HepG2 (cell line): Measurements from ENCODE around the gene CEP104. TPM values are rescaled to one million over a fixed set of nuclear protein-coding genes. Genes with fewer than 3 reads are reported as not detected.

Experiments
- ARNT ChIP-seq: fragments of 450-650 bp; IDR thresholded peaks from 2 replicates; pipeline ENCODE4 v1.6.1; 2017
- CHD4 ChIP-seq: fragments of 200-600 bp; sonication (generic); IDR thresholded peaks from 2 replicates; pipeline ENCODE4 v1.7.0; 2017; ENCODE audit warnings: mild to moderate bottlenecking, low read length, borderline replicate concordance
- CREB1 ChIP-seq, 2 experiments: fragments of 450-650 bp in 1 of 2; IDR thresholded peaks; 2 replicates each; pipeline ENCODE4 v1.6.1; 2016 to 2017; ENCODE audit warnings: control low read depth in 1 of 2, mild to moderate bottlenecking in 1 of 2, missing compliant biosample characterization in 1 of 2, missing genetic modification characterization in 1 of 2
- HMG20B ChIP-seq: conservative IDR thresholded peaks from 2 replicates; pipeline ENCODE4 v1.6.1; 2016; ENCODE audit warnings: missing genetic modification reagents, missing compliant biosample characterization
- HOXA5 ChIP-seq: sonication (generic); formaldehyde crosslinking; IDR thresholded peaks from 2 replicates; pipeline ENCODE4 v1.4.0; 2020; ENCODE audit warnings: missing genetic modification reagents
- MEF2D ChIP-seq: sonication (generic); formaldehyde crosslinking; IDR thresholded peaks from 2 replicates; pipeline ENCODE4 v1.5.1; 2020; ENCODE audit warnings: mild to moderate bottlenecking, missing genetic modification reagents
- NFIC ChIP-seq: IDR thresholded peaks from 2 replicates; pipeline ENCODE4 v1.6.1; 2012; ENCODE audit warnings: mild to moderate bottlenecking, low read length, inconsistent platforms
- PBX3 ChIP-seq: sonication (generic); formaldehyde crosslinking; IDR thresholded peaks from 2 replicates; pipeline ENCODE4 v1.8.1; 2023; ENCODE audit warnings: missing genetic modification reagents, inconsistent platforms, borderline replicate concordance
- SRSF9 ChIP-seq: fragments of 200-400 bp; formaldehyde crosslinking; IDR thresholded peaks from 2 replicates; pipeline ENCODE4 v1.6.1; 2018; ENCODE audit warnings: borderline replicate concordance, mild to moderate bottlenecking, low read depth, low read length; ENCODE audit not compliant: insufficient read depth, poor library complexity, severe bottlenecking
- TBX3 ChIP-seq: fragments of 450-650 bp; IDR thresholded peaks from 2 replicates; pipeline ENCODE4 v1.6.1; 2017; ENCODE audit warnings: antibody characterized with exemption, mild to moderate bottlenecking, inconsistent platforms, borderline replicate concordance
- TGIF2 ChIP-seq: IDR thresholded peaks from 2 replicates; pipeline ENCODE4 v1.6.1; 2016; ENCODE audit warnings: control low read depth, missing compliant biosample characterization
- ZNF138 ChIP-seq: sonication (generic); formaldehyde crosslinking; IDR thresholded peaks from 2 replicates; pipeline ENCODE4 v1.5.0; 2020; ENCODE audit warnings: mild to moderate bottlenecking, low read depth, missing genetic modification reagents
- ZNF232 ChIP-seq: sonication (generic); formaldehyde crosslinking; IDR thresholded peaks from 2 replicates; pipeline ENCODE4 v1.4.0; 2020; ENCODE audit warnings: missing genetic modification reagents, borderline replicate concordance
- ZNF343 ChIP-seq: sonication (generic); formaldehyde crosslinking; IDR thresholded peaks from 2 replicates; pipeline ENCODE4 v1.4.0; 2020; ENCODE audit warnings: mild to moderate bottlenecking, missing genetic modification reagents
- ZNF407 ChIP-seq: sonication (generic); formaldehyde crosslinking; IDR thresholded peaks from one replicate; pipeline ENCODE4 v1.5.1; 2020; ENCODE audit warnings: mild to moderate bottlenecking, missing genetic modification reagents; ENCODE audit errors: not compliant biosample characterization
- ZNF749 ChIP-seq: sonication (generic); formaldehyde crosslinking; IDR thresholded peaks from 2 replicates; pipeline ENCODE4 v1.8.0; 2022; ENCODE audit warnings: mild to moderate bottlenecking, missing genetic modification reagents, moderate library complexity, borderline replicate concordance
- polyA plus RNA-seq, 8 experiments: library from polyadenylated mRNA; depleted of rRNA in 3 of 8; stranded (reverse) in 7 of 8; unstranded in 1 of 8; fragments of >200 nt; fragmentation: Illumina TruSeq in 4 of 8; extraction: Trizol in 4 of 8; gene quantifications; 2 replicates each; pipeline versions ENCODE4 v1.2.1 to v1.2.3, GENCODE V29; 2011 to 2016; ENCODE audit warnings: low read depth in 4 of 8, missing spikeins in 1 of 8, mixed read lengths in 1 of 8; ENCODE audit not compliant: insufficient read depth in 1 of 8
- total RNA-seq, 5 experiments: library from RNA; depleted of rRNA; stranded (reverse); fragments of >200 nt; fragmentation: Illumina TruSeq; extraction: Trizol; gene quantifications; 2 replicates each; pipeline ENCODE4 v1.2.3, GENCODE V29; 2016; ENCODE audit warnings: low read depth in 1 of 5
- TF ChIP-seq, protein P1 (sequence below): sonication (generic); formaldehyde crosslinking; conservative IDR thresholded peaks from 2 replicates; pipeline ENCODE4 v1.4.0; 2020; ENCODE audit warnings: missing genetic modification reagents
- TF ChIP-seq, protein P2 (sequence below): sonication (generic); formaldehyde crosslinking; conservative IDR thresholded peaks from 2 replicates; pipeline ENCODE4 v1.8.0; 2022; ENCODE audit warnings: missing genetic modification reagents

The CEP104 gene
- total and polyA plus RNA-seq, 2 of the 13 experiments (the other 11 are each of a cell fraction or from before 2014, with no cell fraction given), result 20.4 to 30.1 TPM

DNA sequence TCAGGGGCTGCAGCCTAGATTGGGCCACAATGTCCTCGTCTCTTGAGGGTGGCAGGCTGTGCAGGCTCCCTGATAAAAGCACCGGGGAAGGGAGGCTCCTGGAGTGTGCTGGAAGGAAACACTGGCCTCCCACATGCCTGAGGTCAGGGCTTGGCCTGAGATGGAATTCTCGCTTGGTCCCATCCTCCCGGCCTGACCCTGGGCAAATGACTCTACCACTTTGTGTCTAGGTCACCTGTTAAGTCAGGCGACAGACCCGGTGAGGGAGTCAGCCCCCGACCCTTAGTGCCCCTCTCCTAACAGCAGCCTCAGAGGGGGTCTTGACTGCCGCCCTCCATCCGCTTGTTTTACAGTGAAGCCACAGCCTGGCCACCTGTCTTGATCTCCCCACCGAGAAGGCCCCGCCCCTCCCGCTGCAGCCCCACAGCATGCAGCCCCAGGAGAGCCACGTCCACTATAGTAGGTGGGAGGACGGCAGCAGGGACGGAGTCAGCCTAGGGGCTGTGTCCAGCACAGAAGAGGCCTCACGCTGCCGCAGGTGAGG is 82.0 kb downstream of the CEP104 start (continued):
- TF ChIP-seq ZNF407 (CRISPR knock-in tag), result no peak
- TF ChIP-seq ZNF138 (CRISPR knock-in tag), result 0 out of 2 replicates have a peak, but pooled peaks have one; percentile 32
- TF ChIP-seq PBX3, result 0 out of 2 replicates have a peak, but pooled peaks have one; percentile 4
- TF ChIP-seq NFIC, result no peak
- no peak for TF ChIP-seq CREB1 (IDR thresholded peaks at IDR 0.05)
- no peak for TF ChIP-seq CREB1 (CRISPR knock-in tag; IDR thresholded peaks at IDR 0.05)
- no peak; the same call in 1 of the 2 replicates for TF ChIP-seq HMG20B (CRISPR knock-in tag)
- no peak for TF ChIP-seq ZNF343
- TF ChIP-seq HOXA5, result no peak
- no peak for TF ChIP-seq SRSF9
- no peak; the same call in 1 of the 2 replicates for TF ChIP-seq MEF2D
- TF ChIP-seq ARNT, result no peak
- TF ChIP-seq TGIF2, result peak; percentile 55; the same call in 1 of the 2 replicates
- no peak for TF ChIP-seq TBX3
- no peak for TF ChIP-seq ZNF749 (CRISPR knock-in tag)
- TF ChIP-seq, protein P1, sequence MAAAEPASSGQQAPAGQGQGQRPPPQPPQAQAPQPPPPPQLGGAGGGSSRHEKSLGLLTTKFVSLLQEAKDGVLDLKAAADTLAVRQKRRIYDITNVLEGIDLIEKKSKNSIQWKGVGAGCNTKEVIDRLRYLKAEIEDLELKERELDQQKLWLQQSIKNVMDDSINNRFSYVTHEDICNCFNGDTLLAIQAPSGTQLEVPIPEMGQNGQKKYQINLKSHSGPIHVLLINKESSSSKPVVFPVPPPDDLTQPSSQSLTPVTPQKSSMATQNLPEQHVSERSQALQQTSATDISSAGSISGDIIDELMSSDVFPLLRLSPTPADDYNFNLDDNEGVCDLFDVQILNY (CRISPR knock-in tag), result no peak
- no peak for TF ChIP-seq CHD4
- TF ChIP-seq, protein P2, sequence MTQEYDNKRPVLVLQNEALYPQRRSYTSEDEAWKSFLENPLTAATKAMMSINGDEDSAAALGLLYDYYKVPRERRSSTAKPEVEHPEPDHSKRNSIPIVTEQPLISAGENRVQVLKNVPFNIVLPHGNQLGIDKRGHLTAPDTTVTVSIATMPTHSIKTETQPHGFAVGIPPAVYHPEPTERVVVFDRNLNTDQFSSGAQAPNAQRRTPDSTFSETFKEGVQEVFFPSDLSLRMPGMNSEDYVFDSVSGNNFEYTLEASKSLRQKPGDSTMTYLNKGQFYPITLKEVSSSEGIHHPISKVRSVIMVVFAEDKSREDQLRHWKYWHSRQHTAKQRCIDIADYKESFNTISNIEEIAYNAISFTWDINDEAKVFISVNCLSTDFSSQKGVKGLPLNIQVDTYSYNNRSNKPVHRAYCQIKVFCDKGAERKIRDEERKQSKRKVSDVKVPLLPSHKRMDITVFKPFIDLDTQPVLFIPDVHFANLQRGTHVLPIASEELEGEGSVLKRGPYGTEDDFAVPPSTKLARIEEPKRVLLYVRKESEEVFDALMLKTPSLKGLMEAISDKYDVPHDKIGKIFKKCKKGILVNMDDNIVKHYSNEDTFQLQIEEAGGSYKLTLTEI (CRISPR knock-in tag), result no peak
- TF ChIP-seq ZNF232 (CRISPR knock-in tag), result 0 out of 2 replicates have a peak, but pooled peaks have one; percentile 7
